ENCODE data around the gene RASL10A. TPM values are rescaled to one million over a fixed set of nuclear protein-coding genes. Genes with fewer than 3 reads are reported as not detected.
A peak's percentile ranks its signal among the peaks of the same experiment; 100 is the strongest.

Gene RASL10A
- total RNA-seq, 1 experiment from 2014 or later, result 1.1 TPM

GRCh38 chr22:29302681-29303465 is 12.6 kb downstream of the RASL10A start:
- peak; percentile 45 to 50 for DNase-seq
- Mint-ChIP-seq H3K9me3 (ENCODE audit: unreplicated experiment) (no peaks in the 10 kb centered on the region), H3K4me1 (ENCODE audit: low read depth, unreplicated experiment) (no peaks in the 10 kb centered on the region), H3K4me3 (ENCODE audit: unreplicated experiment) (no peak overlapping the region), H3K27ac (ENCODE audit: unreplicated experiment) (no peak overlapping the region), H3K36me3 (ENCODE audit: insufficient read depth, unreplicated experiment) (peaks cover 56% of the 10 kb centered on the region), H3K27me3 (ENCODE audit: insufficient read depth, unreplicated experiment) (no peaks in the 10 kb centered on the region)
- Histone ChIP-seq H3K4me3 (ENCODE audit: low read depth, low read length) (no peak overlapping the region), H3K9me3 (no peaks in the 10 kb centered on the region), H3K4me1 (no peaks in the 10 kb centered on the region), H3K27me3 (replicated peaks; ENCODE audit: control insufficient read depth, insufficient read depth, low read length) (no peaks in the 10 kb centered on the region), H3K36me3 (ENCODE audit: control insufficient read depth, insufficient read depth, low read length) (no peaks in the 10 kb centered on the region; the same call in none of the 2 replicates)
- POLR2A ChIA-PET, result interaction anchor here (0.5 kb wide), 1 partner anchor 68 kb away, joined by 5 read pairs; no protein-coding TSS in a partner anchor
- no TSS peak for BruUV-seq (replicated peaks)
- intact Hi-C loops (cut with micrococcal nuclease; ENCODE audit: unreplicated experiment), result loop anchor here (10.0 kb wide), 1 partner anchor 222 kb away; no protein-coding TSS in a partner anchor
- CTCF ChIA-PET, result interaction anchor here (0.8 kb wide), 1 partner anchor 18 kb away, joined by 3 read pairs; no protein-coding TSS in a partner anchor
- peak in 1 of 2 experiments; percentile 10 for TF ChIP-seq CTCF (IDR thresholded peaks at IDR 0.05; ENCODE audit: insufficient read depth in 1 of 2, low read depth in 1 of 2, low read length in 1 of 2, severe bottlenecking in 1 of 2, unreplicated experiment in 1 of 2)

- no peak overlapping the region for H3K4me3 Mint-ChIP-seq (ENCODE audit: unreplicated experiment)
- no peak for TF ChIP-seq CTCF (IDR thresholded peaks at IDR 0.05; ENCODE audit: insufficient read depth in 1 of 2, low read depth in 1 of 2, low read length in 1 of 2, severe bottlenecking in 1 of 2, unreplicated experiment in 1 of 2)
- Histone ChIP-seq H3K9me3 (no peaks in the 10 kb centered on the region), H3K27me3 (replicated peaks; ENCODE audit: control insufficient read depth, insufficient read depth, low read length) (no peaks in the 10 kb centered on the region), H3K36me3 (ENCODE audit: control insufficient read depth, insufficient read depth, low read length) (no peaks in the 10 kb centered on the region; the same call in none of the 2 replicates), H3K4me1 (no peaks in the 10 kb centered on the region), H3K4me3 (ENCODE audit: low read depth, low read length) (no peak overlapping the region)
- peaks cover 62% of the 10 kb centered on the region for H3K36me3 Mint-ChIP-seq (ENCODE audit: insufficient read depth, unreplicated experiment)
- H3K27ac Mint-ChIP-seq (ENCODE audit: unreplicated experiment), result no peak overlapping the region
- no peaks in the 10 kb centered on the region for H3K9me3 Mint-ChIP-seq (ENCODE audit: unreplicated experiment)
- DNase-seq, result no peak
- no peaks in the 10 kb centered on the region for H3K27me3 Mint-ChIP-seq (ENCODE audit: insufficient read depth, unreplicated experiment)
- ChIA-PET CTCF (no interaction called here), POLR2A (no interaction called here)
- H3K4me1 Mint-ChIP-seq (ENCODE audit: low read depth, unreplicated experiment), result no peaks in the 10 kb centered on the region
- intact Hi-C loops (cut with micrococcal nuclease; ENCODE audit: unreplicated experiment), result loop anchor here (10.0 kb wide), 1 partner anchor 222 kb away; no protein-coding TSS in a partner anchor
- BruUV-seq (replicated peaks), result no TSS peak
Observed at GRCh38 chr22:29302402-29302680, 13.2 kb downstream of the RASL10A start.

GRCh38 chr22:29301716-29302401 is 13.6 kb downstream of the RASL10A start:
- Histone ChIP-seq H3K4me1 (no peaks in the 10 kb centered on the region), H3K36me3 (ENCODE audit: control insufficient read depth, insufficient read depth, low read length) (no peaks in the 10 kb centered on the region; the same call in none of the 2 replicates), H3K4me3 (ENCODE audit: low read depth, low read length) (no peak overlapping the region), H3K9me3 (no peaks in the 10 kb centered on the region), H3K27me3 (replicated peaks; ENCODE audit: control insufficient read depth, insufficient read depth, low read length) (no peaks in the 10 kb centered on the region)
- no TSS peak for BruUV-seq (replicated peaks)
- H3K27ac Mint-ChIP-seq (ENCODE audit: unreplicated experiment), result no peak overlapping the region
- ChIA-PET POLR2A (no interaction called here), CTCF (interaction anchor here (0.5 to 1.4 kb wide), 2 partner anchors 19 to 76 kb away, joined by 5 read pairs; no protein-coding TSS in a partner anchor)
- H3K27me3 Mint-ChIP-seq (ENCODE audit: insufficient read depth, unreplicated experiment), result no peaks in the 10 kb centered on the region
- intact Hi-C loops (cut with micrococcal nuclease; ENCODE audit: unreplicated experiment), result loop anchor here (10.0 kb wide), 1 partner anchor 223 kb away; no protein-coding TSS in a partner anchor
- H3K4me1 Mint-ChIP-seq (ENCODE audit: low read depth, unreplicated experiment), result no peaks in the 10 kb centered on the region
- H3K4me3 Mint-ChIP-seq (ENCODE audit: unreplicated experiment), result no peak overlapping the region
- no peaks in the 10 kb centered on the region for H3K9me3 Mint-ChIP-seq (ENCODE audit: unreplicated experiment)
- peak in 1 of 2 experiments; percentile 34 for DNase-seq
- H3K36me3 Mint-ChIP-seq (ENCODE audit: insufficient read depth, unreplicated experiment), result peaks cover 66% of the 10 kb centered on the region
- TF ChIP-seq CTCF (IDR thresholded peaks at IDR 0.05; ENCODE audit: insufficient read depth in 1 of 2, low read depth in 1 of 2, low read length in 1 of 2, severe bottlenecking in 1 of 2, unreplicated experiment in 1 of 2), result no peak

All from Caco-2 (cell line).